ENCODE measurements around the gene AAK1.

Gene AAK1

DNA sequence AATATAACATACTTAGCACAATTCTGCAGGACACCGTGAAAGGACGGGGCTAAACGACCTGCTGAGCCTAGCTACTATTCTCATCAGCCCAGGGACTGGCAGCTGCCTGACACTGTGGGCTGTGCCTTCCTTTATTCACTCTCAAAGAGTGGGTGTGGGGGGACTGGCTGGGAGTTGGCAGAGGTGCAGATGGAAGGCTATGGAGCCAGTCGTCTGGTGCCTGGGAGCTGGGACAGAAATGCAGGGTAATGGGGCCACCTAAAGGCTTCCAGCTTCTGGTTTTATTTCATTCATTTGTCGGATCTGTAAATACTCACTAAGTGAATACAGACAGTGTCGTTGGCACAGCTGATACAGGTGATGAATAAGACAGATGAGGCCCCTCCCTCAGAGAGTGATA lies 150.3 kb downstream of the AAK1 start:
- no peak for TF ChIP-seq Cebpa-rat (IDR thresholded peaks at IDR 0.05)
- H4K20me1 ChIP-seq = no peaks in the 10 kb centered on the region
- H3K4me2 ChIP-seq = no peak overlapping the region
- no peak overlapping the region for H3K27ac ChIP-seq
- H3K9me3 ChIP-seq = no peaks in the 10 kb centered on the region
- H3K27me3 ChIP-seq = no peaks in the 10 kb centered on the region
- H3K4me3 ChIP-seq = no peak overlapping the region
- peaks cover 66% of the 10 kb centered on the region for H3K36me3 ChIP-seq
- no peak overlapping the region for H3K9ac ChIP-seq
- H3K4me1 ChIP-seq = peaks cover 17% of the 10 kb centered on the region

GRCh38 chr2:69491864-69492263 lies 151.7 kb downstream of the AAK1 start:
- no peak for TF ChIP-seq Cebpa-rat (IDR thresholded peaks at IDR 0.05)
- peaks cover 76% of the 10 kb centered on the region for H3K36me3 ChIP-seq
- H3K4me3 ChIP-seq = no peak overlapping the region
- H3K4me1 ChIP-seq = peaks cover 13% of the 10 kb centered on the region
- no peaks in the 10 kb centered on the region for H4K20me1 ChIP-seq
- no peak overlapping the region for H3K9ac ChIP-seq
- no peaks in the 10 kb centered on the region for H3K9me3 ChIP-seq
- H3K27me3 ChIP-seq = no peaks in the 10 kb centered on the region
- no peak overlapping the region for H3K27ac ChIP-seq
- peak overlapping the region; percentile 42 for H3K4me2 ChIP-seq

- Histone ChIP-seq H3K4me1 (peaks cover 13% of the 10 kb centered on the region), H3K27me3 (no peaks in the 10 kb centered on the region), H3K27ac (no peak overlapping the region), H3K4me2 (no peak overlapping the region), H4K20me1 (no peaks in the 10 kb centered on the region), H3K9me3 (no peaks in the 10 kb centered on the region), H3K4me3 (no peak overlapping the region), H3K9ac (no peak overlapping the region), H3K36me3 (peaks cover 78% of the 10 kb centered on the region)
- TF ChIP-seq Cebpa-rat (IDR thresholded peaks at IDR 0.05) = no peak
Measured at GRCh38 chr2:69490486-69490885, 153.1 kb downstream of the AAK1 start.

- Histone ChIP-seq H3K4me3 (no peak overlapping the region), H3K4me1 (peaks cover 13% of the 10 kb centered on the region), H3K4me2 (no peak overlapping the region), H3K9me3 (no peaks in the 10 kb centered on the region), H3K36me3 (peaks cover 72% of the 10 kb centered on the region), H4K20me1 (no peaks in the 10 kb centered on the region), H3K27me3 (no peaks in the 10 kb centered on the region), H3K9ac (no peak overlapping the region), H3K27ac (no peak overlapping the region)
- no peak for TF ChIP-seq Cebpa-rat (IDR thresholded peaks at IDR 0.05)
Measured at GRCh38 chr2:69489793-69490192, 153.7 kb downstream of the AAK1 start.

DNA sequence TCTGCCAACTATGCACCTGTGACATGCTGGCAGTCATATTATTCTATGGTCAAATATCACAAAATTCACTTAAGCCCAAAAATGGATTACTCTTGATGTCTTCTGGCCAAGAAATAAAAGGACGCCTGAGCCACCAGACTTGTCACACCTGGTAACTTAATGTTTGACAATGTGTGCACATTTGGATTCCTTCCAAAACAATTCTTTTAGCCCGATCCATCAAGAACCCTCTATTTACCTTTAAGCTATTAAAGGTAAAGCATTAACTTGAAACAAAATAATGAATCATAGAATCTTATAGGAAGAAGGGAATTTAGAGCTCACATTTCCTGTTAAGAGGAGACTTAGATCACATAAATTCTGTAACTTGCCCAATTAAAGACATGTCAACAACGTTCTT lies 159.8 kb downstream of the AAK1 start:
- Histone ChIP-seq H3K9ac (no peak overlapping the region), H3K4me2 (peak overlapping the region; percentile 43), H4K20me1 (no peaks in the 10 kb centered on the region), H3K9me3 (no peaks in the 10 kb centered on the region), H3K27me3 (no peaks in the 10 kb centered on the region), H3K4me3 (no peak overlapping the region), H3K36me3 (peaks cover 51% of the 10 kb centered on the region), H3K27ac (no peak overlapping the region), H3K4me1 (peaks cover 28% of the 10 kb centered on the region)
- TF ChIP-seq Cebpa-rat (IDR thresholded peaks at IDR 0.05) = no peak

DNA sequence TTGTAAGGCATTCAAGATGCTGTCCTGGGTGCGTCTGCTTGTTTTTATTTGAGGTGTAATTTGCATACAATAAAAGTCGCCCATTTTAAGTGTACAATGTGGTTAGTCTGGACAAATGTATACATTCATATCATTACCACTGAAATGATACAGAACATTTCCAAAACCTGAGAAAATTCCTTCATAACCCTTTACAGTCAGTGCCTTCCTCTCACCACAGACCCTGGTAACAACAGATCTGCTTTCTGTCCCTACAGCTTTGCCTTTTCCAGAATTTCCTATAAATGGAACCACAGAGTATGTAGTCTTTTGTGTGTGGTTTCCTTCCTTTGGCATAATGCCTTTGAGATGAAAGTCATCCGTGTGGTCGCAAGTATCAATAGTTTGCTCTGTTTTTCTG lies 160.5 kb downstream of the AAK1 start:
- peaks cover 34% of the 10 kb centered on the region for H3K4me1 ChIP-seq
- H3K4me2 ChIP-seq = peak overlapping the region; percentile 43
- no peak overlapping the region for H3K9ac ChIP-seq
- no peaks in the 10 kb centered on the region for H3K27me3 ChIP-seq
- no peak for TF ChIP-seq Cebpa-rat (IDR thresholded peaks at IDR 0.05)
- H3K9me3 ChIP-seq = no peaks in the 10 kb centered on the region
- no peak overlapping the region for H3K4me3 ChIP-seq
- peaks cover 46% of the 10 kb centered on the region for H3K36me3 ChIP-seq
- no peak overlapping the region for H3K27ac ChIP-seq
- H4K20me1 ChIP-seq = no peaks in the 10 kb centered on the region

- Histone ChIP-seq H3K4me2 (peak overlapping the region; percentile 43; the same call in 1 of the 2 replicates), H4K20me1 (no peaks in the 10 kb centered on the region), H3K9ac (no peak overlapping the region), H3K27me3 (no peaks in the 10 kb centered on the region), H3K4me3 (no peak overlapping the region), H3K9me3 (no peaks in the 10 kb centered on the region), H3K36me3 (peaks cover 40% of the 10 kb centered on the region), H3K27ac (no peak overlapping the region), H3K4me1 (peaks cover 40% of the 10 kb centered on the region)
- no peak for TF ChIP-seq Cebpa-rat (IDR thresholded peaks at IDR 0.05)
Measured at GRCh38 chr2:69482471-69482870, 161.1 kb downstream of the AAK1 start.

GRCh38 chr2:69481421-69481820 lies 162.1 kb downstream of the AAK1 start:
- no peak overlapping the region for H3K27ac ChIP-seq
- no peaks in the 10 kb centered on the region for H3K9me3 ChIP-seq
- no peaks in the 10 kb centered on the region for H4K20me1 ChIP-seq
- no peak overlapping the region for H3K4me3 ChIP-seq
- no peak for TF ChIP-seq Cebpa-rat (IDR thresholded peaks at IDR 0.05)
- peaks cover 34% of the 10 kb centered on the region for H3K36me3 ChIP-seq
- no peaks in the 10 kb centered on the region for H3K27me3 ChIP-seq
- H3K9ac ChIP-seq = no peak overlapping the region
- no peak overlapping the region for H3K4me2 ChIP-seq
- peaks cover 43% of the 10 kb centered on the region for H3K4me1 ChIP-seq

GRCh38 chr2:69477627-69478026 lies 165.9 kb downstream of the AAK1 start:
- H3K27ac ChIP-seq = no peak overlapping the region
- TF ChIP-seq Cebpa-rat (IDR thresholded peaks at IDR 0.05) = no peak
- no peaks in the 10 kb centered on the region for H3K27me3 ChIP-seq
- peak overlapping the region; percentile 28; the same call in 1 of the 2 replicates for H3K4me2 ChIP-seq
- H4K20me1 ChIP-seq = no peaks in the 10 kb centered on the region
- H3K9ac ChIP-seq = no peak overlapping the region
- no peaks in the 10 kb centered on the region for H3K9me3 ChIP-seq
- H3K36me3 ChIP-seq = peaks cover 45% of the 10 kb centered on the region
- H3K4me1 ChIP-seq = peaks cover 23% of the 10 kb centered on the region
- H3K4me3 ChIP-seq = no peak overlapping the region

GRCh38 chr2:69474688-69475087 lies 168.9 kb downstream of the AAK1 start:
- no peak overlapping the region for H3K4me3 ChIP-seq
- peaks cover 19% of the 10 kb centered on the region for H3K4me1 ChIP-seq
- no peaks in the 10 kb centered on the region for H3K9me3 ChIP-seq
- no peaks in the 10 kb centered on the region for H3K27me3 ChIP-seq
- no peak overlapping the region for H3K27ac ChIP-seq
- H3K36me3 ChIP-seq = peaks cover 35% of the 10 kb centered on the region
- H4K20me1 ChIP-seq = no peaks in the 10 kb centered on the region
- no peak for TF ChIP-seq Cebpa-rat (IDR thresholded peaks at IDR 0.05)
- no peak overlapping the region for H3K4me2 ChIP-seq
- no peak overlapping the region for H3K9ac ChIP-seq

DNA sequence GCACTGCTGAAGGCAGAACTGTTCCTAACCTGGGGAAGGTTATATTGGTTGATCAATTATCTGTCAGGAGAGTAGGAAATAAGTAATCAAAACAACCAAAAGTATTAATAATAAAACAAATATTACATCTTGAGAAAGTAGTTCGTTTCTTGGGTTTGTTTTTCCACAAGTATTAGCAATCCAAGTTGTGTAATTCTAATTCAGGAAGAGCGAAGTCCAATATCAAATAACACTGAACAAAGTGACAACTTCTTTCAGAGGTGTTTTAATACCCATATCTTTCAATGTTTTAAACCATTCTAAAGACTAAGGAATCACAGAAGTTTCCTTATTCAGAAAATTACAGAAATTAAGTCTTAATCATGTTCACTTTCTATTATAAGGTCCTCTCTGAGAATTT lies 171.7 kb downstream of the AAK1 start:
- Histone ChIP-seq H3K4me1 (no peaks in the 10 kb centered on the region), H4K20me1 (no peaks in the 10 kb centered on the region), H3K27ac (no peak overlapping the region), H3K4me2 (no peak overlapping the region), H3K9ac (no peak overlapping the region), H3K9me3 (no peaks in the 10 kb centered on the region), H3K27me3 (no peaks in the 10 kb centered on the region), H3K36me3 (peaks cover 34% of the 10 kb centered on the region), H3K4me3 (no peak overlapping the region)
- no peak for TF ChIP-seq Cebpa-rat (IDR thresholded peaks at IDR 0.05)
